CD14-positive monocyte (primary cell): Measurements from ENCODE around the gene BFSP1. TPM values are rescaled to one million over a fixed set of nuclear protein-coding genes. Genes with fewer than 3 reads are reported as not detected.

Source experiments
- DNase-seq, 3 donors: peaks; one replicate each; pipeline ENCODE4 v3.0.0-alpha.2; 2011 to 2022
- H2AFZ ChIP-seq: 2 replicates; pipeline ENCODE4 v1.6.0; 2012; ENCODE audit warnings: mild to moderate bottlenecking, low read depth, low read length, inconsistent platforms; ENCODE audit not compliant: insufficient read depth, poor library complexity, severe bottlenecking
- H3K27ac ChIP-seq, 2 donors: 1 replicate in 1 of 2; 2 replicates in 1 of 2; pipeline ENCODE4 v1.5.1; 2012 to 2013; ENCODE audit warnings: low read length in 2 of 2, control low read depth in 1 of 2, inconsistent platforms in 1 of 2, low read depth in 1 of 2, mild to moderate bottlenecking in 1 of 2
- H3K27me3 ChIP-seq, 2 donors: one replicate each; pipeline versions ENCODE4 v1.6.0 to v1.6.1; 2011 to 2013; ENCODE audit warnings: low read length in 2 of 2; ENCODE audit not compliant: control insufficient read depth in 2 of 2, insufficient read depth in 2 of 2
- H3K36me3 ChIP-seq, 2 donors: replicated peaks in 1 of 2; 1 replicate in 1 of 2; 2 replicates in 1 of 2; pipeline versions ENCODE4 v1.5.1 to v1.6.1; 2012 to 2013; ENCODE audit warnings: low read length in 2 of 2, control low read depth in 1 of 2, inconsistent platforms in 1 of 2, mild to moderate bottlenecking in 1 of 2; ENCODE audit not compliant: insufficient read depth in 2 of 2, control insufficient read depth in 1 of 2
- H3K4me1 ChIP-seq, 2 donors: 1 replicate in 1 of 2; 2 replicates in 1 of 2; pipeline versions ENCODE4 v1.5.1 to v1.6.1; 2012 to 2013; ENCODE audit warnings: low read length in 2 of 2, control low read depth in 1 of 2, inconsistent platforms in 1 of 2, mild to moderate bottlenecking in 1 of 2, moderate library complexity in 1 of 2; ENCODE audit not compliant: insufficient read depth in 2 of 2, control insufficient read depth in 1 of 2
- H3K4me2 ChIP-seq: replicated peaks from 2 replicates; pipeline ENCODE3; 2012; ENCODE audit warnings: low read length, moderate library complexity, mild to moderate bottlenecking; ENCODE audit not compliant: poor library complexity, severe bottlenecking; ENCODE audit errors: extremely low read depth
- H3K4me3 ChIP-seq, 3 experiments: fragments of 200-600 bp in 1 of 3; sonication (generic) in 1 of 3; replicated peaks in 1 of 3; 1 replicate in 2 of 3; 2 replicates in 1 of 3; pipeline ENCODE4 v1.5.1; 2011 to 2013; ENCODE audit warnings: low read length in 3 of 3, mild to moderate bottlenecking in 3 of 3, control low read depth in 2 of 3, low read depth in 2 of 3, inconsistent platforms in 1 of 3, moderate library complexity in 1 of 3
- H3K79me2 ChIP-seq: 2 replicates; pipeline ENCODE4 v1.6.0; 2012; ENCODE audit warnings: mild to moderate bottlenecking, control low read depth, inconsistent platforms, low read length, moderate library complexity; ENCODE audit not compliant: insufficient read depth
- H3K9ac ChIP-seq: 2 replicates; pipeline ENCODE4 v1.6.0; 2017; ENCODE audit warnings: low read length, mild to moderate bottlenecking; ENCODE audit not compliant: insufficient read depth, poor library complexity, severe bottlenecking
- H3K9me3 ChIP-seq, 2 donors: replicated peaks in 1 of 2; 1 replicate in 1 of 2; 2 replicates in 1 of 2; pipeline versions ENCODE4 v1.5.1 to v1.6.1; 2012 to 2013; ENCODE audit warnings: low read length in 2 of 2, control low read depth in 1 of 2; ENCODE audit not compliant: control insufficient read depth in 1 of 2, insufficient read depth in 1 of 2
- H4K20me1 ChIP-seq: 2 replicates; pipeline ENCODE4 v1.6.0; 2012; ENCODE audit warnings: mild to moderate bottlenecking, low read length, control low read depth, moderate library complexity; ENCODE audit not compliant: insufficient read depth
- H3K27ac Mint-ChIP-seq, 7 donors: one replicate each; pipeline ENCODE4 v1.8.0; 2020; ENCODE audit warnings: mild to moderate bottlenecking in 7 of 7, mixed read lengths in 7 of 7, moderate library complexity in 6 of 7, inconsistent platforms in 2 of 7
- H3K27me3 Mint-ChIP-seq, 3 donors: one replicate each; pipeline ENCODE4 v1.8.0; 2021 to 2022; ENCODE audit warnings: low read depth in 3 of 3, mild to moderate bottlenecking in 3 of 3, mixed read lengths in 3 of 3, moderate library complexity in 3 of 3, inconsistent platforms in 1 of 3
- H3K36me3 Mint-ChIP-seq, 2 donors: one replicate each; pipeline ENCODE4 v1.8.0; 2020; ENCODE audit warnings: mixed read lengths in 2 of 2, inconsistent platforms in 1 of 2, mild to moderate bottlenecking in 1 of 2
- H3K4me1 Mint-ChIP-seq: one replicate; pipeline ENCODE4 v1.8.0; 2020; ENCODE audit warnings: mild to moderate bottlenecking, mixed read lengths
- H3K4me3 Mint-ChIP-seq, 2 donors: one replicate each; pipeline ENCODE4 v1.8.0; 2020; ENCODE audit warnings: mild to moderate bottlenecking in 2 of 2, mixed read lengths in 2 of 2, moderate library complexity in 1 of 2
- H3K9me3 Mint-ChIP-seq, 7 donors: one replicate each; pipeline ENCODE4 v1.8.0; 2020 to 2022; ENCODE audit warnings: mixed read lengths in 7 of 7, mild to moderate bottlenecking in 6 of 7, moderate library complexity in 6 of 7, inconsistent platforms in 2 of 7
- CTCF ChIP-seq: fragments of 200-600 bp; IDR thresholded peaks from one replicate; pipeline ENCODE4 v1.8.0; 2022; ENCODE audit warnings: antibody characterized with exemption, mild to moderate bottlenecking
- WGBS: methylation state at CpG from one replicate; pipeline ENCODE4 v1.1.5; 2013; ENCODE audit warnings: missing lambda C conversion rate; ENCODE audit not compliant: insufficient coverage; 5-methylcytosine and 5-hydroxymethylcytosine counted together
- intact Hi-C, 2 donors: fragments of 100-400 bp; cut with micrococcal nuclease; formaldehyde crosslinking; loops; one replicate each; pipeline versions ENCODE4 v1.15.0 to v1.15.1; 2023
- polyA plus RNA-seq, 3 donors: library from polyadenylated mRNA; depleted of rRNA in 1 of 3; unstranded in 2 of 3; stranded (reverse) in 1 of 3; fragments of 300-500 nt in 2 of 3; fragments of >200 nt in 1 of 3; fragmentation: Illumina TruSeq in 2 of 3; gene quantifications; 1 replicate in 2 of 3; 2 replicates in 1 of 3; pipeline ENCODE4 v1.2.3, GENCODE V29; 2012 to 2021

Gene BFSP1
- polyA plus RNA-seq, 3 donors: not detected

GRCh38 chr20:17558941-17559304 lies 27.7 kb upstream of the BFSP1 start:
- no peaks in the 10 kb centered on the region for H3K27me3 Mint-ChIP-seq
- no peaks in the 10 kb centered on the region for H3K27me3 ChIP-seq
- H3K4me2 ChIP-seq: no peak overlapping the region

GRCh38 chr20:17558154-17558940 lies 27.2 kb upstream of the BFSP1 start:
- Histone ChIP-seq H3K79me2 (no peaks in the 10 kb centered on the region), H3K36me3 (no peaks in the 10 kb centered on the region), H3K27me3 (no peaks in the 10 kb centered on the region), H3K9ac (no peak overlapping the region), H3K27ac (no peak overlapping the region), H4K20me1 (no peaks in the 10 kb centered on the region), H3K4me2 (no peak overlapping the region), H3K4me1 (peaks cover 4 to 5% of the 10 kb centered on the region in 2 donors), H3K4me3 (no peak overlapping the region), H2AFZ (no peak overlapping the region), H3K9me3 (no peaks in the 10 kb centered on the region)
- no peak for TF ChIP-seq CTCF
- Mint-ChIP-seq H3K36me3 (no peaks in the 10 kb centered on the region), H3K9me3 (no peaks in the 10 kb centered on the region), H3K27me3 (no peaks in the 10 kb centered on the region), H3K4me3 (no peak overlapping the region), H3K4me1 (peaks cover 9% of the 10 kb centered on the region), H3K27ac (peak overlapping the region; percentile 55 to 96 (median 87))
- intact Hi-C loops: no loop called here
- WGBS: 55% methylated on average over 3 of the region's 7 CpGs
- peak; percentile 10 to 64 (median 33) for DNase-seq

More at GRCh38 chr20:17558941-17559304, 27.7 kb upstream of the BFSP1 start:
- no peaks in the 10 kb centered on the region for H3K36me3 ChIP-seq
- H3K9ac ChIP-seq: no peak overlapping the region
- no CpG with 5 or more reads among the region's 1 CpG for WGBS
- Mint-ChIP-seq H3K4me1 (peaks cover 9% of the 10 kb centered on the region), H3K9me3 (no peaks in the 10 kb centered on the region), H3K36me3 (no peaks in the 10 kb centered on the region), H3K4me3 (no peak overlapping the region), H3K27ac (peak overlapping the region; percentile 38 to 96 (median 87))
- peaks cover 4 to 5% of the 10 kb centered on the region in 2 donors for H3K4me1 ChIP-seq
- H3K79me2 ChIP-seq: no peaks in the 10 kb centered on the region
- DNase-seq: no peak
- no peak overlapping the region for H2AFZ ChIP-seq
- no peak overlapping the region for H3K27ac ChIP-seq
- no peaks in the 10 kb centered on the region for H3K9me3 ChIP-seq
- no peaks in the 10 kb centered on the region for H4K20me1 ChIP-seq
- TF ChIP-seq CTCF: no peak
- H3K4me3 ChIP-seq: no peak overlapping the region
- intact Hi-C loops: no loop called here
